IMR-90 (cell line): ENCODE data around the gene TCL1A. TPM values are rescaled to one million over a fixed set of nuclear protein-coding genes. Genes with fewer than 3 reads are reported as not detected.

Source experiments
- ATAC-seq: fragments of 200-7000 bp; cut with Tn5 transposase; 2 replicates; pipeline ENCODE4 v1.9.1; 2020; ENCODE audit warnings: low read depth, mild to moderate bottlenecking, moderate library complexity
- BruUV-seq: library from RNA; stranded (reverse); fragments of 400-500 nt; replicated peaks from 2 replicates; lab custom pipeline; 2021; lab: Mats Ljungman, UMichigan
- CTCF ChIA-PET: fragments of 300-600 bp; formaldehyde crosslinking; extraction: SDS; loops from one replicate; lab custom pipeline; 2021; ENCODE audit warnings: antibody characterized with exemption; lab: Yijun Ruan, JAX
- POLR2A ChIA-PET: fragments of 300-600 bp; sonication (Branson Sonifier 250); formaldehyde crosslinking; loops from one replicate; lab custom pipeline; 2022; ENCODE audit warnings: antibody characterized with exemption; ENCODE audit not compliant: unreplicated experiment; lab: Charles Lee
- DNase-seq: peaks from one replicate; pipeline ENCODE4 v3.0.0; 2013
- H2AFZ ChIP-seq: replicated peaks from 2 replicates; pipeline ENCODE3; 2013; ENCODE audit warnings: low read length, mild to moderate bottlenecking; ENCODE audit not compliant: poor library complexity
- H2AK5ac ChIP-seq: 2 replicates; pipeline ENCODE4 v1.6.1; 2013; ENCODE audit warnings: low read depth, low read length, inconsistent platforms
- H2AK9ac ChIP-seq: replicated peaks from 2 replicates; pipeline ENCODE3; 2013; ENCODE audit warnings: mild to moderate bottlenecking, low read depth, low read length, moderate library complexity; ENCODE audit not compliant: poor library complexity
- H2BK120ac ChIP-seq: 2 replicates; pipeline ENCODE4 v1.6.1; 2013; ENCODE audit warnings: low read depth, low read length, inconsistent platforms
- H2BK15ac ChIP-seq: 3 replicates; pipeline ENCODE4 v1.6.1; 2013; ENCODE audit warnings: low read depth, low read length, inconsistent platforms
- H2BK20ac ChIP-seq: 2 replicates; pipeline ENCODE4 v1.6.1; 2013; ENCODE audit warnings: low read depth, mild to moderate bottlenecking, inconsistent platforms, low read length, moderate library complexity
- H2BK5ac ChIP-seq: 2 replicates; pipeline ENCODE4 v1.6.1; 2013; ENCODE audit warnings: mild to moderate bottlenecking, low read depth, low read length, inconsistent platforms; ENCODE audit not compliant: poor library complexity, severe bottlenecking
- H3K14ac ChIP-seq: replicated peaks from 2 replicates; pipeline ENCODE4 v1.6.1; 2013; ENCODE audit warnings: low read depth, low read length, inconsistent platforms
- H3K18ac ChIP-seq: 2 replicates; pipeline ENCODE4 v1.6.1; 2013; ENCODE audit warnings: low read depth, low read length, control low read depth
- H3K23ac ChIP-seq: 2 replicates; pipeline ENCODE4 v1.6.1; 2013; ENCODE audit warnings: low read depth, low read length, inconsistent platforms
- H3K27ac ChIP-seq: 2 replicates; pipeline ENCODE4 v1.5.1; 2013; ENCODE audit warnings: mild to moderate bottlenecking, control low read depth, low read length; ENCODE audit not compliant: insufficient read depth
- H3K27me3 ChIP-seq: 2 replicates; pipeline ENCODE4 v1.6.1; 2013; ENCODE audit warnings: low read length; ENCODE audit not compliant: control insufficient read depth, insufficient read depth
- H3K36me3 ChIP-seq: 2 replicates; pipeline ENCODE4 v1.6.1; 2013; ENCODE audit warnings: low read length, mixed read lengths; ENCODE audit not compliant: control insufficient read depth, insufficient read depth
- H3K4ac ChIP-seq: 2 replicates; pipeline ENCODE4 v1.6.1; 2013; ENCODE audit warnings: low read depth, low read length, inconsistent platforms
- H3K4me1 ChIP-seq: 2 replicates; pipeline ENCODE4 v1.6.1; 2013; ENCODE audit warnings: low read length, mixed read lengths; ENCODE audit not compliant: control insufficient read depth, insufficient read depth
- H3K4me2 ChIP-seq: 2 replicates; pipeline ENCODE4 v1.6.1; 2013; ENCODE audit warnings: low read depth, mild to moderate bottlenecking, control low read depth, low read length, moderate library complexity
- H3K4me3 ChIP-seq: 2 replicates; pipeline ENCODE4 v1.5.1; 2013; ENCODE audit warnings: low read depth, mild to moderate bottlenecking, control low read depth, low read length, moderate library complexity; ENCODE audit not compliant: insufficient read depth
- H3K56ac ChIP-seq: 2 replicates; pipeline ENCODE4 v1.6.1; 2013; ENCODE audit warnings: low read length, inconsistent platforms; ENCODE audit not compliant: insufficient read depth; ENCODE audit errors: extremely low read depth
- H3K79me1 ChIP-seq, 2 experiments: 2 replicates each; pipeline ENCODE4 v1.6.1; 2013; ENCODE audit warnings: low read length in 2 of 2, inconsistent platforms in 1 of 2, low read depth in 1 of 2
- H3K9ac ChIP-seq: 2 replicates; pipeline ENCODE4 v1.6.1; 2013; ENCODE audit warnings: low read depth, low read length, control low read depth
- H3K9me1 ChIP-seq: 2 replicates; pipeline ENCODE4 v1.6.1; 2013; ENCODE audit warnings: low read length, inconsistent platforms; ENCODE audit not compliant: insufficient read depth
- H3K9me3 ChIP-seq: 2 replicates; pipeline ENCODE4 v1.6.1; 2013; ENCODE audit warnings: low read length; ENCODE audit not compliant: control insufficient read depth, insufficient read depth
- H4K20me1 ChIP-seq: 2 replicates; pipeline ENCODE4 v1.6.1; 2013; ENCODE audit warnings: low read length, inconsistent platforms; ENCODE audit not compliant: insufficient read depth
- H4K5ac ChIP-seq: 2 replicates; pipeline ENCODE4 v1.6.1; 2013; ENCODE audit warnings: mild to moderate bottlenecking, low read depth, low read length, control low read depth
- H4K8ac ChIP-seq, 2 experiments: 2 replicates each; pipeline ENCODE4 v1.6.1; 2013; ENCODE audit warnings: low read depth in 2 of 2, low read length in 2 of 2, control low read depth in 1 of 2, inconsistent platforms in 1 of 2
- H4K91ac ChIP-seq: 2 replicates; pipeline ENCODE4 v1.6.1; 2013; ENCODE audit warnings: low read depth, low read length, inconsistent platforms; ENCODE audit not compliant: insufficient read depth
- BHLHE40 ChIP-seq: fragments of 150-350 bp; IDR thresholded peaks from 2 replicates; pipeline ENCODE4 v1.6.1; 2016; ENCODE audit warnings: mild to moderate bottlenecking, low read depth, low read length
- CEBPB ChIP-seq: IDR thresholded peaks from 2 replicates; pipeline ENCODE4 v1.6.1; 2012; ENCODE audit warnings: low read depth, low read length, improper control_type of control experiment
- CHD1 ChIP-seq: IDR thresholded peaks from 2 replicates; pipeline ENCODE4 v1.6.1; 2012; ENCODE audit warnings: low read depth, low read length, improper control_type of control experiment
- FOS ChIP-seq: fragments of 150-350 bp; IDR thresholded peaks from 2 replicates; pipeline ENCODE4 v1.6.1; 2016; ENCODE audit warnings: low read depth, low read length
- MXI1 ChIP-seq: IDR thresholded peaks from 2 replicates; pipeline ENCODE4 v1.6.1; 2012; ENCODE audit warnings: low read depth, mild to moderate bottlenecking, low read length, moderate library complexity, borderline replicate concordance
- POLR2A ChIP-seq: IDR thresholded peaks from 2 replicates; pipeline ENCODE4 v1.6.1; 2012; ENCODE audit warnings: mild to moderate bottlenecking, low read depth, low read length
- RAD21 ChIP-seq: IDR thresholded peaks from 2 replicates; pipeline ENCODE4 v1.6.1; 2012; ENCODE audit warnings: low read length, improper control_type of control experiment
- RCOR1 ChIP-seq: IDR thresholded peaks from 2 replicates; pipeline ENCODE4 v1.6.1; 2012; ENCODE audit warnings: mild to moderate bottlenecking, low read length, improper control_type of control experiment; ENCODE audit not compliant: insufficient replicate concordance
- RFX5 ChIP-seq: IDR thresholded peaks from 2 replicates; pipeline ENCODE4 v1.8.0; 2012; ENCODE audit warnings: low read depth, mild to moderate bottlenecking, low read length, moderate library complexity
- WGBS, 2 experiments: methylation state at CpG; one replicate each; pipeline versions ENCODE4 v1.1.5 to v1.1.7; 2013; ENCODE audit warnings: missing lambda C conversion rate in 2 of 2; ENCODE audit not compliant: insufficient read length in 1 of 2; ENCODE audit errors: extremely low coverage in 2 of 2; 5-methylcytosine and 5-hydroxymethylcytosine counted together
- dilution Hi-C: fragments of 300-500 bp; cut with HindIII; formaldehyde crosslinking; loops from one replicate; pipeline ENCODE4 v1.14.3; 2018; ENCODE audit warnings: low sequenced_read_pairs; ENCODE audit not compliant: unreplicated experiment
- in situ Hi-C: fragments of 300-500 bp; cut with MboI; formaldehyde crosslinking; loops from 3 replicates; pipeline ENCODE4 v1.14.3; 2019; ENCODE audit warnings: low sequenced_read_pairs, inconsistent platforms, mixed read lengths
- intact Hi-C: fragments of 100-400 bp; cut with micrococcal nuclease; formaldehyde crosslinking; loops from 2 replicates; pipeline ENCODE4 v1.10.0; 2022
- polyA plus RNA-seq, 3 experiments: library from polyadenylated mRNA; depleted of rRNA; stranded (reverse); fragments of >200 nt; gene quantifications; 2 replicates each; pipeline ENCODE4 v1.2.3, GENCODE V29; 2012; ENCODE audit warnings: low replicate concordance in 1 of 3
- total RNA-seq: library from RNA; depleted of rRNA; stranded (reverse); fragments of >200 nt; gene quantifications from 2 replicates; pipeline ENCODE4 v1.2.3, GENCODE V29; 2012
- TF ChIP-seq, protein P1 (sequence below): fragments of 150-350 bp; IDR thresholded peaks from 2 replicates; pipeline ENCODE4 v1.6.1; 2016; ENCODE audit warnings: low read depth, mild to moderate bottlenecking, low read length, moderate library complexity, borderline replicate concordance
- TF ChIP-seq, protein P2 (sequence below): conservative IDR thresholded peaks from 2 replicates; pipeline ENCODE4 v1.5.1; 2012; ENCODE audit warnings: mild to moderate bottlenecking, low read depth, low read length, improper control_type of control experiment

TCL1A gene
- total and polyA plus RNA-seq, 2 of the 4 experiments (the other 2 are of a cell fraction): not detected

DNA sequence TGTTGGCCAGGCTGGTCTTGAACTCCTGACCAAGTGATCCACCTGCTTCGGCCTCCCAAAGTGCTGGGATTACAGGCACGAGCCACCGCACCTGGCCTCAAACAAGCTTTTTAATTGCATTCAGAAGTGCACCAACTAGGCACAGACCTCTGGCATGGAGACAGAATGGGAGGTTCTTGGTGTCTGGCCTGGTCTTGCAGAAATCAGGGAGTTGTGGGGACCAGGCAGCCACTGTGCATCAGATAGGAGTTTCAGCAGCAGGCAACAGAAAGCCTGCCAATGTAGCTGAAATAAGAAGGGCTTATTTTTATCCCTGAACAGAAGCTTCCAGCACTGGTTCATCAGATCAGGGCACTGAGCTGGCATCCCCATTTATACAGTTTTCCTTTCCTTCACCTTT is 49.9 kb downstream of the TCL1A start:
- dilution Hi-C loops: no loop called here
- intact Hi-C loops: no loop called here
- H3K9me1 ChIP-seq: no peaks in the 10 kb centered on the region
- H2AFZ ChIP-seq: no peak overlapping the region
- H3K4me1 ChIP-seq: no peaks in the 10 kb centered on the region
- H3K4ac ChIP-seq: no peak overlapping the region
- no peak overlapping the region for H3K27ac ChIP-seq
- H2BK20ac ChIP-seq: no peak overlapping the region
- H3K4me3 ChIP-seq: no peak overlapping the region
- H3K27me3 ChIP-seq: no peaks in the 10 kb centered on the region; the same call in 1 of the 2 replicates
- DNase-seq: no peak
- H2BK5ac ChIP-seq: no peak overlapping the region
- WGBS, 2 experiments: 82% methylated on average over 3 of the region's 3 CpGs; no CpG with 5 or more reads in 1 of the 2 experiments
- H3K9me3 ChIP-seq: no peaks in the 10 kb centered on the region
- H2BK120ac ChIP-seq: no peak overlapping the region
- ChIA-PET POLR2A (no interaction called here), CTCF (no interaction called here)
- H2AK5ac ChIP-seq: no peak overlapping the region
- H3K18ac ChIP-seq: no peak overlapping the region
- H3K23ac ChIP-seq: no peak overlapping the region
- no peak overlapping the region for H2AK9ac ChIP-seq
- no peak overlapping the region for H3K9ac ChIP-seq
- TF ChIP-seq FOS (no peak), RAD21 (no peak), POLR2A (no peak), RCOR1 (no peak), RFX5 (no peak), MXI1 (no peak), CEBPB (no peak), CHD1 (no peak), BHLHE40 (no peak)
- TF ChIP-seq, protein P1, sequence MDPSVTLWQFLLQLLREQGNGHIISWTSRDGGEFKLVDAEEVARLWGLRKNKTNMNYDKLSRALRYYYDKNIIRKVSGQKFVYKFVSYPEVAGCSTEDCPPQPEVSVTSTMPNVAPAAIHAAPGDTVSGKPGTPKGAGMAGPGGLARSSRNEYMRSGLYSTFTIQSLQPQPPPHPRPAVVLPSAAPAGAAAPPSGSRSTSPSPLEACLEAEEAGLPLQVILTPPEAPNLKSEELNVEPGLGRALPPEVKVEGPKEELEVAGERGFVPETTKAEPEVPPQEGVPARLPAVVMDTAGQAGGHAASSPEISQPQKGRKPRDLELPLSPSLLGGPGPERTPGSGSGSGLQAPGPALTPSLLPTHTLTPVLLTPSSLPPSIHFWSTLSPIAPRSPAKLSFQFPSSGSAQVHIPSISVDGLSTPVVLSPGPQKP: no peak
- TF ChIP-seq, protein P2, sequence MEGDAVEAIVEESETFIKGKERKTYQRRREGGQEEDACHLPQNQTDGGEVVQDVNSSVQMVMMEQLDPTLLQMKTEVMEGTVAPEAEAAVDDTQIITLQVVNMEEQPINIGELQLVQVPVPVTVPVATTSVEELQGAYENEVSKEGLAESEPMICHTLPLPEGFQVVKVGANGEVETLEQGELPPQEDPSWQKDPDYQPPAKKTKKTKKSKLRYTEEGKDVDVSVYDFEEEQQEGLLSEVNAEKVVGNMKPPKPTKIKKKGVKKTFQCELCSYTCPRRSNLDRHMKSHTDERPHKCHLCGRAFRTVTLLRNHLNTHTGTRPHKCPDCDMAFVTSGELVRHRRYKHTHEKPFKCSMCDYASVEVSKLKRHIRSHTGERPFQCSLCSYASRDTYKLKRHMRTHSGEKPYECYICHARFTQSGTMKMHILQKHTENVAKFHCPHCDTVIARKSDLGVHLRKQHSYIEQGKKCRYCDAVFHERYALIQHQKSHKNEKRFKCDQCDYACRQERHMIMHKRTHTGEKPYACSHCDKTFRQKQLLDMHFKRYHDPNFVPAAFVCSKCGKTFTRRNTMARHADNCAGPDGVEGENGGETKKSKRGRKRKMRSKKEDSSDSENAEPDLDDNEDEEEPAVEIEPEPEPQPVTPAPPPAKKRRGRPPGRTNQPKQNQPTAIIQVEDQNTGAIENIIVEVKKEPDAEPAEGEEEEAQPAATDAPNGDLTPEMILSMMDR: no peak
- H4K8ac ChIP-seq: no peak overlapping the region
- no peaks in the 10 kb centered on the region for H4K20me1 ChIP-seq
- no peaks in the 10 kb centered on the region for H3K36me3 ChIP-seq
- H3K79me1 ChIP-seq: no peaks in the 10 kb centered on the region
- ATAC-seq: no peak
- BruUV-seq: no TSS peak
- no peak overlapping the region for H3K56ac ChIP-seq
- no peak overlapping the region for H3K14ac ChIP-seq
- in situ Hi-C loops: no loop called here
- H4K91ac ChIP-seq: no peak overlapping the region
- H3K4me2 ChIP-seq: no peak overlapping the region
- no peak overlapping the region for H4K5ac ChIP-seq
- H2BK15ac ChIP-seq: no peak overlapping the region
